PC-3 (cell line): ENCODE data around the gene DIAPH2.

Experiments used
- EZH2phosphoT487 ChIP-seq: fragments of 300-600 bp; sonication (generic); IDR thresholded peaks from 2 replicates; pipeline ENCODE4 v1.6.1; 2018; ENCODE audit warnings: mild to moderate bottlenecking, antibody characterized with exemption, low read length, borderline replicate concordance
- TF ChIP-seq, protein P1 (sequence below): fragments of 300-600 bp; sonication (generic); conservative IDR thresholded peaks from 2 replicates; pipeline ENCODE4 v1.5.1; 2017; ENCODE audit warnings: antibody characterized with exemption, low read depth, mild to moderate bottlenecking, low read length

DNA sequence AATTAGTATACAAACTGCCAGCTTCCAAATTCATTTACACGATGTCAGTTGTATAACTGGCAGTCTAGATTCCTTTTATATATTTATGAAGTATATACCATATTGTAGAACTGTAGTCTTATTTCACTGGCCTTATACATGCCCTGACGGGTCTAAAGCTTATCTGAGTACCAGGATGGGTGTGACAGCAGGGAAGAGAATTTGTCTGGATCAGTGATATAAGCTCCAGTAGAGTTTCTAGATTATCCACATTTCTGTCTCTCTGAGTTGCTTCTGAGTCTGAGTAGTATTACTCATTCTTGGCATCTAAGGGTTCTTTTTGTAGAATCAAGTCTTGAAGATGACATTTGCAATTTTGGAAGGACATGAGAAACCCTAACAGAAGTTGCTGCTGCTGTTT is 300.4 kb downstream of the DIAPH2 start:
- TF ChIP-seq, protein P1, sequence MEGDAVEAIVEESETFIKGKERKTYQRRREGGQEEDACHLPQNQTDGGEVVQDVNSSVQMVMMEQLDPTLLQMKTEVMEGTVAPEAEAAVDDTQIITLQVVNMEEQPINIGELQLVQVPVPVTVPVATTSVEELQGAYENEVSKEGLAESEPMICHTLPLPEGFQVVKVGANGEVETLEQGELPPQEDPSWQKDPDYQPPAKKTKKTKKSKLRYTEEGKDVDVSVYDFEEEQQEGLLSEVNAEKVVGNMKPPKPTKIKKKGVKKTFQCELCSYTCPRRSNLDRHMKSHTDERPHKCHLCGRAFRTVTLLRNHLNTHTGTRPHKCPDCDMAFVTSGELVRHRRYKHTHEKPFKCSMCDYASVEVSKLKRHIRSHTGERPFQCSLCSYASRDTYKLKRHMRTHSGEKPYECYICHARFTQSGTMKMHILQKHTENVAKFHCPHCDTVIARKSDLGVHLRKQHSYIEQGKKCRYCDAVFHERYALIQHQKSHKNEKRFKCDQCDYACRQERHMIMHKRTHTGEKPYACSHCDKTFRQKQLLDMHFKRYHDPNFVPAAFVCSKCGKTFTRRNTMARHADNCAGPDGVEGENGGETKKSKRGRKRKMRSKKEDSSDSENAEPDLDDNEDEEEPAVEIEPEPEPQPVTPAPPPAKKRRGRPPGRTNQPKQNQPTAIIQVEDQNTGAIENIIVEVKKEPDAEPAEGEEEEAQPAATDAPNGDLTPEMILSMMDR = no peak
- no peak for TF ChIP-seq EZH2phosphoT487
